Stomach (tissue), 19 donors: ENCODE results near the gene SCP2D1. TPM values are rescaled to one million over a fixed set of nuclear protein-coding genes. Genes with fewer than 3 reads are reported as not detected.

ENCODE experiments used
- DNase-seq, 2 donors: peaks; one replicate each; pipeline versions ENCODE4 v3.0.0 to v3.0.0-alpha.2; 2013 to 2019
- H3K27ac ChIP-seq, 5 donors: fragments of 200-600 bp in 4 of 5; sonication (generic) in 4 of 5; one replicate each; pipeline ENCODE4 v1.5.1; 2013 to 2019; ENCODE audit warnings: mild to moderate bottlenecking in 1 of 5, moderate library complexity in 1 of 5
- H3K27me3 ChIP-seq, 3 donors: fragments of 200-600 bp; sonication (generic); one replicate each; pipeline ENCODE4 v1.5.1; 2017 to 2019; ENCODE audit warnings: mixed run types in 1 of 3
- H3K36me3 ChIP-seq, 4 donors: fragments of 200-600 bp; sonication (generic); 1 replicate in 3 of 4; 2 replicates in 1 of 4; pipeline ENCODE4 v1.5.1; 2016 to 2019
- H3K4me1 ChIP-seq, 4 donors: fragments of 200-600 bp; sonication (generic); one replicate each; pipeline ENCODE4 v1.5.1; 2016 to 2019
- H3K4me3 ChIP-seq, 4 donors: fragments of 200-600 bp; sonication (generic) in 3 of 4; one replicate each; pipeline ENCODE4 v1.5.1; 2016 to 2019; ENCODE audit warnings: mild to moderate bottlenecking in 1 of 4
- H3K9me3 ChIP-seq, 4 donors: fragments of 200-600 bp; sonication (generic); one replicate each; pipeline ENCODE4 v1.5.1; 2016 to 2019
- CTCF ChIP-seq, 7 experiments: fragments of 450-650 bp in 4 of 7; fragments of 200-600 bp in 3 of 7; sonication (generic) in 3 of 7; IDR thresholded peaks; one replicate each; pipeline ENCODE4 v1.5.1; 2016 to 2019; ENCODE audit warnings: antibody characterized with exemption in 7 of 7, control low read depth in 2 of 7, mild to moderate bottlenecking in 1 of 7
- EP300 ChIP-seq: sonication (generic); formaldehyde crosslinking; IDR thresholded peaks from one replicate; pipeline ENCODE4 v1.6.1; 2017; ENCODE audit warnings: antibody characterized with exemption
- POLR2A ChIP-seq, 4 donors: fragments of 450-650 bp; IDR thresholded peaks; one replicate each; pipeline ENCODE4 v1.6.1; 2016; ENCODE audit warnings: antibody characterized with exemption in 4 of 4, control low read depth in 2 of 4, mild to moderate bottlenecking in 1 of 4, moderate library complexity in 1 of 4
- POLR2AphosphoS5 ChIP-seq, 3 donors: sonication (generic); formaldehyde crosslinking; IDR thresholded peaks; one replicate each; pipeline ENCODE4 v1.6.1; 2016; ENCODE audit warnings: antibody characterized with exemption in 3 of 3
- WGBS, 5 donors: extraction: QIAGEN DNeasy Blood & Tissue Kit in 3 of 5; methylation state at CpG; one replicate each; pipeline versions ENCODE4 v1.1.5 to v1.1.7; 2013 to 2018; 5-methylcytosine and 5-hydroxymethylcytosine counted together
- intact Hi-C: fragments of 100-400 bp; cut with DNase I; formaldehyde crosslinking; loops from one replicate; pipeline ENCODE4 v1.15.1; 2023; ENCODE audit warnings: low total_unique reads
- long read RNA-seq, 10 donors: transcript quantifications; one replicate each; lab custom pipeline, GENCODE V29; 2026
- polyA plus RNA-seq, 3 donors: library from polyadenylated mRNA; stranded (reverse); fragments of 200-250 nt; gene quantifications; one replicate each; pipeline ENCODE4 v1.2.3, GENCODE V29; 2013
- total RNA-seq, 5 donors: library from RNA; depleted of rRNA; stranded (reverse); fragments of >200 nt; gene quantifications; one replicate each; pipeline versions ENCODE4 v1.1.0 to v1.2.3, GENCODE V29; 2014 to 2016
- donor health status: healthy with polysubstance abuse.
- donor health status: Bipolar disorder and iron deficiency.
- donor health status: healthy.

The SCP2D1 gene
- total RNA-seq = not detected
- not detected for polyA plus RNA-seq
- long read RNA-seq, donor 1, partial matches to known transcripts = 0 of 1 reads
- long read RNA-seq, donor 1, other reads (novel, unspliced or antisense) = 0 of 1 reads
- long read RNA-seq, donor 2 = 0 reads
- long read RNA-seq, donor 3 = 0 reads
- long read RNA-seq, donor 4 = 0 reads
- long read RNA-seq, donor 5 = 0 reads
- long read RNA-seq, donor 6 = 0 reads
- long read RNA-seq, donor 7 = 0 reads
- long read RNA-seq, donor 8 = 0 reads
- long read RNA-seq, donor 9 = 0 reads
- long read RNA-seq, donor 10 = 0 reads

DNA sequence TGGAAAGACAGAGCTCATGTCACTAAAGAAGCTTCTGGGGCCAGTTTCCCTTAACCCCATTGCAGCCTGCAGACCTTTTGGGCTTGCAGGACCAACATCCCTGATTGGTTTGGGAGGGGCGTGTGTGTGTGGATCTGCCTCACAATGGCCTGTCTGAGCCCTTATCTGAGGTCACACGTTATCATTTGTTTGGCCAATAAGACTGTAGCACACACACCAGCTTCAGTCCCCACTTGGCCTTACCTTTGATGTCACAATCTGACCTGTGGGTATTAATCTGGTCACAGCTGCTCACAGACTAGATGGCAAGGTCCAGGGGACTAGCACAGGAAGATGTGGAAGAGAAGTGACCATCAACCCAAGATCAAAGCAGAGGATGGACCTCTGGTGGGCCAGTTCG lies at the start of gene SCP2D1:
TSS of gene SCP2D1 (plus strand) at position 301 of the 400 bp plus-strand sequence. CDS start at position 334, 33 bp downstream.
- TF ChIP-seq POLR2AphosphoS5 (IDR thresholded peaks at IDR 0.05) = no peak
- no peak for TF ChIP-seq EP300
- no peak for TF ChIP-seq CTCF (IDR thresholded peaks at IDR 0.05)
- TF ChIP-seq POLR2A (IDR thresholded peaks at IDR 0.05) = no peak
- no peak within 1 kb of the TSS for H3K27ac ChIP-seq
- WGBS, 5 donors = 43 to 64% (median 54%) methylated on average over 3 of the region's 3 CpGs
- DNase-seq = no peak
- no peaks in the 10 kb centered on the region for H3K9me3 ChIP-seq
- no peaks in the 10 kb centered on the region for H3K27me3 ChIP-seq
- intact Hi-C loops = no loop called here
- no peaks in the 10 kb centered on the region for H3K4me1 ChIP-seq
- no peak within 1 kb of the TSS for H3K4me3 ChIP-seq
- H3K36me3 ChIP-seq = no peaks in the 10 kb centered on the region

- H3K27ac ChIP-seq = no peak overlapping the region
- TF ChIP-seq POLR2AphosphoS5 (IDR thresholded peaks at IDR 0.05) = no peak
- TF ChIP-seq CTCF (IDR thresholded peaks at IDR 0.05) = no peak
- TF ChIP-seq POLR2A (IDR thresholded peaks at IDR 0.05) = no peak
- TF ChIP-seq EP300 = no peak
- H3K4me3 ChIP-seq = no peak overlapping the region
- H3K36me3 ChIP-seq = peaks cover 7 to 17% (median 13%) of the 10 kb centered on the region in 4 donors
- intact Hi-C loops = no loop called here
- 62 to 69% (median 66%) methylated on average over 5 of the region's 5 CpGs for WGBS, 5 donors
- no peaks in the 10 kb centered on the region for H3K9me3 ChIP-seq
- no peak for DNase-seq
- no peaks in the 10 kb centered on the region for H3K4me1 ChIP-seq
- H3K27me3 ChIP-seq = no peaks in the 10 kb centered on the region
Measured at GRCh38 chr20:18767676-18768075, 45.9 kb upstream of the SCP2D1 start.

DNA sequence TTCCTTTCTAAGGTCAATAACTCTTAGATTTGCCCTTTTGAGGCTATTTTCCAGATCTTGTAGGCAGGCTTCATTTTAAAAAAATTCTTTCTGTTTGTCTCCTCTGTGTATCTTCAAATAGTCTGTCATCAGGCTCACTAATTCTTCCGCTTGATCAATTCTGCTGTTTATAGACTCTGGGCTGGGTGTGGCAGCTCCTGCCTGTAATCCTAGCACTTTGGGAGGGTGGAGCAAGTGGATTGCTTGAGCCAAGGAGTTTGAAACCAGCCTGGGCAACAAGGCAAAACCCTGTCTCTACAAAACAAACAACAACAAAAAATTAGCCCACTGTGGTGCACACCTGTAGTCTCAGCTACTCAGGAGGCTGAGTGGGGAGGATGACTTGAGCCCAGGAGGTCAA lies 40.0 kb upstream of the SCP2D1 start:
- TF ChIP-seq POLR2A (IDR thresholded peaks at IDR 0.05) = no peak
- no peak for TF ChIP-seq EP300
- Histone ChIP-seq H3K36me3 (no peaks in the 10 kb centered on the region), H3K4me1 (no peaks in the 10 kb centered on the region), H3K27ac (no peak overlapping the region), H3K9me3 (no peaks in the 10 kb centered on the region), H3K4me3 (no peak overlapping the region), H3K27me3 (no peaks in the 10 kb centered on the region)
- no peak for DNase-seq
- intact Hi-C loops = no loop called here
- 54 to 77% (median 64%) methylated on average over 1 of the region's 1 CpG for WGBS, 5 donors

DNA sequence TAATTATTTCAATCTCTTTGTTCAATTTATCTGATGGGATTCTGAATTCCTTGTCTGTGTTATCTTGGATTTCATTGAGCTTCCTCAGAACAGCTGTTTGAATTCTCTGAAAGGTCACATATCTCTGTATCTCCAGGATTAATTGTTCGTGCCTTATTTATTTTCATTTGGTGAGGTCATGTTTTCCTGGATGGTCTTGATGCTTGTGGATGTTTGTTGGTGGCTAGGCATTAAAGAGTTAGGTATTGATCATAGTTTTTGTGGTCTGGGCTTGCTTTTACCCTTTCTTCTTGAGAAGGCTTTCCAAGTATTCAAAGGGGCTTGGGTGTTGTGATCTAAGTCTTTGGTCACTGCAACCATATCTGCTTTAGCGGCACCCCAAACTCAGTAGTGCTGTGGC lies 39.4 kb upstream of the SCP2D1 start:
- TF ChIP-seq POLR2A (IDR thresholded peaks at IDR 0.05) (no peak), EP300 (no peak), CTCF (IDR thresholded peaks at IDR 0.05) (no peak), POLR2AphosphoS5 (IDR thresholded peaks at IDR 0.05) (no peak)
- WGBS, 5 donors = 61 to 72% (median 64%) methylated on average over 2 of the region's 2 CpGs
- no peaks in the 10 kb centered on the region for H3K9me3 ChIP-seq
- no peak overlapping the region for H3K27ac ChIP-seq
- DNase-seq = no peak
- H3K36me3 ChIP-seq = no peaks in the 10 kb centered on the region
- H3K4me3 ChIP-seq = no peak overlapping the region
- no peaks in the 10 kb centered on the region for H3K4me1 ChIP-seq
- no peaks in the 10 kb centered on the region for H3K27me3 ChIP-seq
- intact Hi-C loops = no loop called here

DNA sequence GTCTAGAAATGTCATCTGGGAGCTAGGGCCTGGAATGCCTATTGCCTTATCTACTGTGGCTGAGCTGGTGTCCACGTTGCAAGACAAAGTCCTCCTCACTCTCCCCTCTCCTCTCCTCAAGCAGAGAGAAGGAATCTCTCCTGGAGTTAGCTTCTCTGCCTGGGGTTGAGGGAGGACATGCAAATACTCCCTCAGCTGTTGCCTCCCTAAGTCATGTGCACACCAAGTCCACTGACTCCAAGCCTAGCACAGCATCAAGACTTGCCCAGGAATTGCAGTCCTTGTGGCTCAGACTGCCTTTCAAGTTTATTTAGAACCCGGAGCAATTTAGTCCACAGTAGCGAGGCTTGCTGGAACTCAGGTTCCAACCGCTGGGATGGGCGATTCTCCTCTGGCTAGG lies 38.0 kb upstream of the SCP2D1 start:
- no peaks in the 10 kb centered on the region for H3K4me1 ChIP-seq
- no peaks in the 10 kb centered on the region for H3K27me3 ChIP-seq
- no peak overlapping the region for H3K4me3 ChIP-seq
- H3K9me3 ChIP-seq = no peaks in the 10 kb centered on the region
- no peak overlapping the region for H3K27ac ChIP-seq
- intact Hi-C loops = no loop called here
- 87 to 94% (median 90%) methylated on average over 4 to 5 of the region's 5 CpGs for WGBS, 5 donors
- DNase-seq = no peak
- no peaks in the 10 kb centered on the region for H3K36me3 ChIP-seq
- TF ChIP-seq CTCF (IDR thresholded peaks at IDR 0.05) (no peak), EP300 (no peak), POLR2AphosphoS5 (IDR thresholded peaks at IDR 0.05) (no peak), POLR2A (IDR thresholded peaks at IDR 0.05) (no peak)
